SH-SY5Y (cell line): ENCODE results near the gene RIOK3.

Source experiments
- GATA2 ChIP-seq: IDR thresholded peaks from 2 replicates; pipeline ENCODE4 v1.6.1; 2011; ENCODE audit warnings: mild to moderate bottlenecking, low read depth, low read length
- GATA3 ChIP-seq: IDR thresholded peaks from 2 replicates; pipeline ENCODE4 v1.6.1; 2011; ENCODE audit warnings: low read depth, mild to moderate bottlenecking, low read length, moderate library complexity

DNA sequence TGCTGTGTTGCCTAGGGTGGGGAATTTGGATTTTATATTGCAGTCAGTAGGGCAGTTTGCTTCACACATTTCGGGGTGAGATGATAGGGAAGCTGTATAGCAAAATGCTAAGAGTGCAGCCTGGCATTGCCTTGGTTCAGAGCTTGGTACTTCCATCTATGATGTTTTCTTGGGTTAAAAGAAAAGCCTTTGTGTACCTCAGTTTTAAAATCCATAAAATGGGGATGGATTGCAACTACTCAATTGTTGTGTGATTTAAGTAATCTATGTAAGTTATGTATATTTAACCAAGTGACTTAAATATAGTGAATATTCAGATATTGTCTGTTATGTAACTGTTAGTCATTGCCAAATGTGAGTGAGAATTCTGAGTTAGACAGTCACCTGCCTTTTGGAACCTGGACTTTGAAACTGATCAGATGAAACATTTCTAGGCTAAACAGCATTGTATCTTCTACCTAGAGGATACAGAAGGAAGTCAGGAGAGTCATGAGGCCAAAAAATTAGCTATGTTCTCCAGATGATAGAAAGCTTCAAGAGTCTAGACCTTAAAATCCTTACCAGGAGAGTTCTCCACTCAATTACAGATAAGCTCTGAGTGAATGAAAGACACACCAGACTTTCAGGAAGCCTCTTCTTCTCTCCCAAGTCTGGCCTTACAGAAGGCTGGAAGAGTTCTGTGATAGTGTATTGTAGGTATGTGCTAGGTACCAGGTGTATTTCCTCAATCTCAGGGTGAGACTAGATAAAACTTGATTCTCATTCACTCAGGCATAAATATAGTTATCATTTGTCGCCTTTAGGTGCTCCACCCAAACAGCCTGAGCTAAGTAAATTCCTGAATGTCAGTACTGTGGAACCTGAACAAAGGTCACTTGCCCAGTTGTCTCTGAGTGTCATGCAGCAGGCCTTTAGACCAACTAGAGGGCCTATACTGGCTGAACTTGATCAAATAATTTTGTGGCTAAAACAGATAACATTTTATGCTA, 7.5 kb downstream of the RIOK3 start:
- TF ChIP-seq GATA2 (no peak), GATA3 (no peak)
